Measurements from ENCODE around the gene ZNF519. TPM values are rescaled to one million over a fixed set of nuclear protein-coding genes. Genes with fewer than 3 reads are reported as not detected.

The ZNF519 gene
- total and polyA plus RNA-seq, 2 donors (not counting 1 experiment from before 2014, with no cell fraction given), result 2.0 to 2.8 TPM

- Histone ChIP-seq H3K79me2 (ENCODE audit: control insufficient read depth, insufficient read depth, low read length) (no peaks in the 10 kb centered on the region), H4K20me1 (ENCODE audit: control insufficient read depth, extremely low read depth, insufficient read depth, low read length) (no peaks in the 10 kb centered on the region), H3K9ac (ENCODE audit: insufficient read depth, low read length) (no peak overlapping the region), H3K27ac (ENCODE audit: insufficient read depth, low read length) (no peak overlapping the region), H3K4me3 (replicated peaks in 1 of 4; ENCODE audit: control extremely low read depth in 1 of 4, insufficient read depth in 1 of 4, low read depth in 3 of 4, low read length in 4 of 4) (no peak overlapping the region), H3K36me3 (ENCODE audit: control insufficient read depth, insufficient read depth, low read length) (no peaks in the 10 kb centered on the region), H3K4me1 (ENCODE audit: control insufficient read depth, extremely low read depth, insufficient read depth, low read length) (no peaks in the 10 kb centered on the region), H3K27me3 (ENCODE audit: control insufficient read depth, insufficient read depth, low read length) (no peaks in the 10 kb centered on the region), H3K9me3 (ENCODE audit: control insufficient read depth, insufficient read depth, low read depth, low read length) (no peaks in the 10 kb centered on the region), H2AFZ (ENCODE audit: low read length) (no peak overlapping the region), H3K4me2 (ENCODE audit: extremely low read depth, insufficient read depth, low read length) (no peak overlapping the region)
- TF ChIP-seq EZH2 (IDR thresholded peaks at IDR 0.05; ENCODE audit: low read length, missing control alignments) (no peak), CTCF (conservative IDR thresholded peaks at IDR 0.05 in 1 of 2, IDR thresholded peaks at IDR 0.05 in 1 of 2; ENCODE audit: low read depth in 1 of 2, low read length in 2 of 2) (no peak)
- no peak for DNase-seq (ENCODE audit: low read depth in 2 of 2)
These were observed 58.0 kb downstream of the ZNF519 start for GRCh38 chr18:14074187-14074586.

GRCh38 chr18:14053661-14054060 lies 78.6 kb downstream of the ZNF519 start:
- H3K9me3 ChIP-seq (ENCODE audit: control insufficient read depth, insufficient read depth, low read depth, low read length), result no peaks in the 10 kb centered on the region
- H2AFZ ChIP-seq (ENCODE audit: low read length), result no peak overlapping the region
- H3K4me2 ChIP-seq (ENCODE audit: extremely low read depth, insufficient read depth, low read length), result no peak overlapping the region
- no peaks in the 10 kb centered on the region for H3K4me1 ChIP-seq (ENCODE audit: control insufficient read depth, extremely low read depth, insufficient read depth, low read length)
- no peaks in the 10 kb centered on the region for H3K27me3 ChIP-seq (ENCODE audit: control insufficient read depth, insufficient read depth, low read length)
- H3K4me3 ChIP-seq (replicated peaks in 1 of 4; ENCODE audit: control extremely low read depth in 1 of 4, insufficient read depth in 1 of 4, low read depth in 3 of 4, low read length in 4 of 4), result no peak overlapping the region
- no peaks in the 10 kb centered on the region for H3K79me2 ChIP-seq (ENCODE audit: control insufficient read depth, insufficient read depth, low read length)
- H3K36me3 ChIP-seq (ENCODE audit: control insufficient read depth, insufficient read depth, low read length), result no peaks in the 10 kb centered on the region
- TF ChIP-seq EZH2 (IDR thresholded peaks at IDR 0.05; ENCODE audit: low read length, missing control alignments) (no peak), CTCF (conservative IDR thresholded peaks at IDR 0.05 in 1 of 2, IDR thresholded peaks at IDR 0.05 in 1 of 2; ENCODE audit: low read depth in 1 of 2, low read length in 2 of 2) (no peak)
- H3K9ac ChIP-seq (ENCODE audit: insufficient read depth, low read length), result no peak overlapping the region
- no peak for DNase-seq (ENCODE audit: low read depth in 2 of 2)
- H4K20me1 ChIP-seq (ENCODE audit: control insufficient read depth, extremely low read depth, insufficient read depth, low read length), result no peaks in the 10 kb centered on the region
- H3K27ac ChIP-seq (ENCODE audit: insufficient read depth, low read length), result no peak overlapping the region

Other genes with a start within 250 kb of the ZNF519 start
- gene MC2R, start 216.9 kb downstream of the ZNF519 start, total RNA-seq, result not detected in 2 replicates
- not detected in 2 replicates for gene MC2R, start 216.9 kb downstream of the ZNF519 start, polyA plus RNA-seq